ENCODE results near the gene GMDS.

Gene GMDS

DNA sequence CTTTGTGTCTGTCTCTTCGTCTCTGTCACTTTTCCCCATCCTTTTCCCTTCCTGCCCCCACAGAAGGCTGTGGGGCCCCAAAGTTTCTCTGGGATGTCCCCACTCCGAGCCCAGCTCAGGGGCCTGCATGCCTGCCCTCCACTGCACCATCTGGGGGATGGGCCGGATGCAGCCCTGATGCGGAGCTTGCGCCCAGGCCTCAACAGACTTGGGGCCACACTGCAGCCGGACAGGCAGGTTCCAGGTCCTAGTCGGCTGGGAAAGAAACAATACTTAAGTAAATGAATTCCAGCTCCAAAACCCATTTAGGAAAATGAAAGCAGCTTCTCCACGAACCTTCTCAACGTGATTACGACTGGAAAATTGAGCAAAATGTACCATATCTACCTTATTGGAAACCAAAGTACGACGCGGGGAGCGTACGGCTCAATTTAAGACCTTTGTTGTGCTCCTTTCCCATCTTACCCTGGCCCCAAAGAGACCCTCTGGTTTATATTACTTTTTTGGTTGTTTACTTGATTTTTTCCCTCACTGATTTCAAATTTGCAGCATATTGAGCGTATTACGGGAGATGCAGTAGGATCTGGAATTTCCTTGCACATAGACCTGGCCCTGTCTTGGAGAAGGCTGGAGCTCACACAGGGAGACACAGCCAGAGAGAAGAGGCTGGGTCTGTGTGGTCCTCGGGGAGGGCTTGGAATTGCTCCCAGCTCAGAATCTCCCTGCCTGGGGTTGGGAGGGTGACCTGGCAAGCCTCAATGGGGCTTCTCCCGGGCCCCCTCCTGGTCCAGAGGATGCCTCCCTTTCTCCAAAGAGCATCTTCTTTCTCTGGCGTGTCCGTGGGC, 627.7 kb downstream of the GMDS start:
- DNase-seq: no peak

DNA sequence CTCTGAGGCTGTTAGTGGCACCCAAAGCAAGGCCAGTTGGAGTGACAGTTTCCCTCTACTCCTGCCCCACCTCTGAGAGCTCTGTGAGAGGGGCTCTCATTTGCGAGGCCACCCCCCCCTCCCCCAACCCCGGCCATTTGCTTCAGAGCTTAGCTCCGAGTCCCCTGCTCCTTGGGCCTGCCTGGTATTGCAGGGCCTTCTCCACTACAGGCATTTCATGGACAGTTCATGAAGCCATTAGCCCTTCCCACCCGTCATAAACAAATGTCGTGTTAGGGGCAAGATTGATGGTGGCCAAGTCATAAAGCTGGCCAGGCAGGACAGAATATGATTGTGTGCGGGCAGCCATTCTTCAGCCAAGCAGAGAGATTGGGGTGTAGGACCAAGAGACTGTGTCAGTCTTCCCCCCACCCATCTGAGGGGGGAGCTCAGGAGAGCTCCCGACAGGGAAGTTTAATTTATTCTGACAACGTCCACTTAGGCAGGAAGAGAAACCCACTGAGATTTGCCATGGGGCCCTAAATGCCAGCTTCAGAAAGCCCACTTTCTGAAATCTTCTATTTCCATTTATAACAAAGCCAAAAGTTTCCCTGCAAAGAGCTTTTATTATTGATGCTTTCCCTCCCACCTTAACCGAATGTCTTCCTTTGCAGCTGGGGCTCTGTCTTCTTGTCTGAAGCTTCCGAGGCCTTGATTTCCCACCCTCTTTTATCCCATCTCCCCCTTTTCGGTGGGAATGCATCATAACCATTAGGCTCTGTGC, 628.5 kb downstream of the GMDS start:
- no peak for DNase-seq

DNA sequence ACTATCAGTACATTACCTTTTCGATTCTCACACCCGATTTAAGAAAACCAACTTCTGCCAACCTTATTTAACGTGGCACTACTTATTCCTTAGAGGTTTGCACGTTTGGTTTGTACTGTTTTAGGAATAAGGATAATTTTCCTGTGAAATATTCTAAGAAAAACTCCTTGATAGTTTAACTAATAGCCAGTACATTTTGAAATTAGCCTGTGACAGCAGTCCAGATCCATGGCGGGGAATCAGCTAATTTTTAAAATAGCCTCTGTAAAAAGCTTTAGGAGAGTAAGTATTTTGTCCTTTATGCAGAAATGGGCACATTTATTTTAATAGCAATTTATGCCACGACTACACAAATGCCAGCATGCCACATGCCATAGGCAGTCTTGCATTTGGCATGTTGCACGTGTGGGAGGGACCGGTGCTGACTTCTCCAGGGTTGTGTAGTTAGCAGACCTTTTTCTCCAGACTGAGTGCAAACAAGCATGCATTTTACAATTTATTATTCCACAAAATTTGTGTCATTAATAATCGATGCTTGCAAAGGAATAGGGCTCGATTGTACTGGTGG, 629.5 kb downstream of the GMDS start:
- DNase-seq: no peak

DNA sequence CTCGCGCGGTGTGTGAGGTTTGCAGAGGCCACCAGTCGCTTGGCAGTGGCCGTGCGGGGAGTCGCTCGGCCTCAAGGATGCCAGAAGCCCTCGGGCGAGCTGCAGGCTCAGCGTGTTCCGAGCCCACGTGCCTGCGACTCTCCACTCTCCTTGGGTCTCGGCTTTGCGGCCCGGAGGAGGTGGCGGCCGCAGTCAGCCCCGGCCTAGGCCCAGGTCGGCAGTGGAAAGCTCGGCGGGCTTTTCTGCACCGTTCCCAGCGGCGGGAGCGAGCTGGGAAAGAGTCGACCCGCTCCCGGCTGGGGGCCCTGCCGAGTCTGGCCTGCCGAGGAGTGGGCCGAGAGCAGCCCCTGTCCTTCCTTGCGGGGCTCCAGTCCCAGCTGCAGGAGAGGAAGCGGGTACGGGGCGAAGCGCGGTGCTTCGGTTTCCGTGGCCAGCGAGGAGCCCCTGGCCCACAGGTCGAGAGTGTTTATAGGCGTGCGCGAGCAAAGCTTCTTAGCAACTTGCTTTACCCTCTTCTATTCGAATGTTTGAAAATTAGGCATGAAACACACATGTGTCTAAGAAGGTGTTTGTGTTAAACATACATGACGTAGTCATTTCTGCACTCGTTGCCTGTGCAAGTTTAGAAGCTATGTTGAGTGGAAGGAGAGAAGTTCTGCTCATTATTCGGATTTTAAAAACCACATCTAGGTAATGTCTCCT, 630.1 kb downstream of the GMDS start:
- DNase-seq: no peak

DNA sequence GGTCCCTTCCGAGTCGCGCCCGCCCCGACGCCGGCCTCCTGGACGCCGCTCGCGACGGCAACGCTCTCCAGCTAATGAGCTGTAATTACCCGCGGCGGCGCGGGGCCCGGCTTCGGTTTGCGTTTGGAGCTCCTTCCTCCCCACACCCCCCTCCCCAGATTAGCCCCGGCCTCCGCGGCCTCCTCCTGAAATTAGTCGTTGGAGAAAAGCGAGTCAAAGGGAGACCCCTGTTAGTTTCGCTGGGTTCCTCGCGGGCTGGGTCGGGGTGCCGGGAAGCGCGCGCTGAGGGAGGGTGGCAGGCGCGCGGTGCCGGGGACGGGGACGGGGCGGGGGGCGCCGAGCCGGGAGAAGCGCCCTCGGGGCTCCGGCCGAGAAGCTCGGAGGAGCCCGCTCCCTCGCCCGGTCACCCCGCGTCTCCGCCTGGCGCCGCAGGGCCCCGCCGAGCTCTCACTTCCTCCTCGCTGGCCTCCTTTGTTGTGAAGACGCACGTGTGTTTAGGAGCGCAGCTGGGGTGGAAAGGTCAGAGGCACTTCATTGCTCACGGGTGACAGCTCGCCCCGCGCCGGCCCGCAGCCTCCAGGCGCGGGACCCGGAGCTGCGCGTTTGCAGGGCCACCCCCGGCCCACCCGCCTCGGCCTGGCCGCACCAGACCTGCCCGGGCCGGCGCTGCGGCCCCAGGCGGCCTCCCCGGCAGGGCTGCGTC, 630.8 kb downstream of the GMDS start:
- no peak for DNase-seq

DNA sequence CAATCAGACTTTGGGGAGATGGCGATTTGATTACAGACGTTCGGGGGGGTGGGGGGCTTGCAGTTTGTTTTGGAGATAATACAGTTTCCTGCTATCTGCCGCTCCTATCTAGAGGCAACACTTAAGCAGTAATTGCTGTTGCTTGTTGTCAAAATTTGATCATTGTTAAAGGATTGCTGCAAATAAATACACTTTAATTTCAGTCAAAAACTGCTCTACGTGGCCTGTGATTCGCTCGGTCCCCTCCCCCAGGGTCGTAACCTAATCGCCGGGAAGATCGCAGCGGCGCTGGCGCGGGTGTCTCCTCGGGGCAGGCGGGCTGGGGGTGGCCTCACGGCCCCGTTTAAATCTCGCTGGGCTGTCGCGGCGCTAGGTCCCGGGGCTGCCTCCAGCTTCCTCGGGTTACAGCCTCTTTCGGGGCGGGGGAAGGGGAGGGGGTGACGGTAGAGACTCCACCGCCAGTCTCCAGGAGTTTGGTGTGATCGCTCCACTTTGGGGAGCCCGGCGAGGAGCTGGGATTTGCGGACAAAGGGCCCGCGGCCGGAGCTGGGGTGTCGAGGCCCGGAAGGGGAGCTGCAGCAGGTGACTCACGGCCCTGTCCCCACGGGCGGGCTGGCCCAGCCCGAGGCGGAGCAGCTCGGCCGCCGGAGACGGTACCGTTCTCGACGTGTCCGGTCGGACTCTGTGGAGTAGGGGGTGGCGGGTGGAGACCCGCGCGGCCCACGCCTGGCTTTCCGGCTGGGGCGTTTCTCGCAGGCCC, 631.5 kb downstream of the GMDS start:
- DNase-seq: no peak

DNA sequence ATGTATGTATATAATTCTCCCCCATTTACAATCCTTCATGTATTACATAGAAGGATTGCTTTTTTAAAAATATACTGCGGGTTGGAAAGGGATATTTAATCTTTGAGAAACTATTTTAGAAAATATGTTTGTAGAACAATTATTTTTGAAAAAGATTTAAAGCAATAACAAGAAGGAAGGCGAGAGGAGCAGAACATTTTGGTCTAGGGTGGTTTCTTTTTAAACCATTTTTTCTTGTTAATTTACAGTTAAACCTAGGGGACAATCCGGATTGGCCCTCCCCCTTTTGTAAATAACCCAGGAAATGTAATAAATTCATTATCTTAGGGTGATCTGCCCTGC, 632.1 kb downstream of the GMDS start:
- DNase-seq: no peak

DNA sequence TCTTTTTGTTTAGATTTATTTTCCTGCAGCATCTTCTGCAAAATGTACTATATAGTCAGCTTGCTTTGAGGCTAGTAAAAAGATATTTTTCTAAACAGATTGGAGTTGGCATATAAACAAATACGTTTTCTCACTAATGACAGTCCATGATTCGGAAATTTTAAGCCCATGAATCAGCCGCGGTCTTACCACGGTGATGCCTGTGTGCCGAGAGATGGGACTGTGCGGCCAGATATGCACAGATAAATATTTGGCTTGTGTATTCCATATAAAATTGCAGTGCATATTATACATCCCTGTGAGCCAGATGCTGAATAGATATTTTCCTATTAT, 632.5 kb downstream of the GMDS start:
- DNase-seq: no peak

DNA sequence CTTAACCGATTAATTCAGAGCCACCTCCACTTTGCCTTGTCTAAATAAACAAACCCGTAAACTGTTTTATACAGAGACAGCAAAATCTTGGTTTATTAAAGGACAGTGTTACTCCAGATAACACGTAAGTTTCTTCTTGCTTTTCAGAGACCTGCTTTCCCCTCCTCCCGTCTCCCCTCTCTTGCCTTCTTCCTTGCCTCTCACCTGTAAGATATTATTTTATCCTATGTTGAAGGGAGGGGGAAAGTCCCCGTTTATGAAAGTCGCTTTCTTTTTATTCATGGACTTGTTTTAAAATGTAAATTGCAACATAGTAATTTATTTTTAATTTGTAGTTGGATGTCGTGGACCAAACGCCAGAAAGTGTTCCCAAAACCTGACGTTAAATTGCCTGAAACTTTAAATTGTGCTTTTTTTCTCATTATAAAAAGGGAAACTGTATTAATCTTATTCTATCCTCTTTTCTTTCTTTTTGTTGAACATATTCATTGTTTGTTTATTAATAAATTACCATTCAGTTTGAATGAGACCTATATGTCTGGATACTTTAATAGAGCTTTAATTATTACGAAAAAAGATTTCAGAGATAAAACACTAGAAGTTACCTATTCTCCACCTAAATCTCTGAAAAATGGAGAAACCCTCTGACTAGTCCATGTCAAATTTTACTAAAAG, 633.0 kb downstream of the GMDS start:
- no peak for DNase-seq

DNA sequence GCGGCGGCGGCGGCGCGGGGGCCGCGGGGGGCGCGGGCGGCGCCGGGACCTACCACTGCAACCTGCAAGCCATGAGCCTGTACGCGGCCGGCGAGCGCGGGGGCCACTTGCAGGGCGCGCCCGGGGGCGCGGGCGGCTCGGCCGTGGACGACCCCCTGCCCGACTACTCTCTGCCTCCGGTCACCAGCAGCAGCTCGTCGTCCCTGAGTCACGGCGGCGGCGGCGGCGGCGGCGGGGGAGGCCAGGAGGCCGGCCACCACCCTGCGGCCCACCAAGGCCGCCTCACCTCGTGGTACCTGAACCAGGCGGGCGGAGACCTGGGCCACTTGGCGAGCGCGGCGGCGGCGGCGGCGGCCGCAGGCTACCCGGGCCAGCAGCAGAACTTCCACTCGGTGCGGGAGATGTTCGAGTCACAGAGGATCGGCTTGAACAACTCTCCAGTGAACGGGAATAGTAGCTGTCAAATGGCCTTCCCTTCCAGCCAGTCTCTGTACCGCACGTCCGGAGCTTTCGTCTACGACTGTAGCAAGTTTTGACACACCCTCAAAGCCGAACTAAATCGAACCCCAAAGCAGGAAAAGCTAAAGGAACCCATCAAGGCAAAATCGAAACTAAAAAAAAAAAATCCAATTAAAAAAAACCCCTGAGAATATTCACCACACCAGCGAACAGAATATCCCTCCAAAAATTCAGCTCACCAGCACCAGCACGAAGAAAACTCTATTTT, 633.7 kb downstream of the GMDS start:
- no peak for DNase-seq

DNA sequence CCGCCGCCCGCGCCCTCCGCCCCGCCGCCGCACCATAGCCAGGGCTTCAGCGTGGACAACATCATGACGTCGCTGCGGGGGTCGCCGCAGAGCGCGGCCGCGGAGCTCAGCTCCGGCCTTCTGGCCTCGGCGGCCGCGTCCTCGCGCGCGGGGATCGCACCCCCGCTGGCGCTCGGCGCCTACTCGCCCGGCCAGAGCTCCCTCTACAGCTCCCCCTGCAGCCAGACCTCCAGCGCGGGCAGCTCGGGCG, 634.2 kb downstream of the GMDS start:
- no peak for DNase-seq

DNA sequence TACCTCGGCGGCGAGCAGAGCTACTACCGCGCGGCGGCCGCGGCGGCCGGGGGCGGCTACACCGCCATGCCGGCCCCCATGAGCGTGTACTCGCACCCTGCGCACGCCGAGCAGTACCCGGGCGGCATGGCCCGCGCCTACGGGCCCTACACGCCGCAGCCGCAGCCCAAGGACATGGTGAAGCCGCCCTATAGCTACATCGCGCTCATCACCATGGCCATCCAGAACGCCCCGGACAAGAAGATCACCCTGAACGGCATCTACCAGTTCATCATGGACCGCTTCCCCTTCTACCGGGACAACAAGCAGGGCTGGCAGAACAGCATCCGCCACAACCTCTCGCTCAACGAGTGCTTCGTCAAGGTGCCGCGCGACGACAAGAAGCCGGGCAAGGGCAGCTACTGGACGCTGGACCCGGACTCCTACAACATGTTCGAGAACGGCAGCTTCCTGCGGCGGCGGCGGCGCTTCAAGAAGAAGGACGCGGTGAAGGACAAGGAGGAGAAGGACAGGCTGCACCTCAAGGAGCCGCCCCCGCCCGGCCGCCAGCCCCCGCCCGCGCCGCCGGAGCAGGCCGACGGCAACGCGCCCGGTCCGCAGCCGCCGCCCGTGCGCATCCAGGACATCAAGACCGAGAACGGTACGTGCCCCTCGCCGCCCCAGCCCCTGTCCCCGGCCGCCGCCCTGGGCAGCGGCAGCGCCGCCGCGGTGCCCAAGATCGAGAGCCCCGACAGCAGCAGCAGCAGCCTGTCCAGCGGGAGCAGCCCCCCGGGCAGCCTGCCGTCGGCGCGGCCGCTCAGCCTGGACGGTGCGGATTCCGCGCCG, 634.7 kb downstream of the GMDS start:
- no peak for DNase-seq

DNA sequence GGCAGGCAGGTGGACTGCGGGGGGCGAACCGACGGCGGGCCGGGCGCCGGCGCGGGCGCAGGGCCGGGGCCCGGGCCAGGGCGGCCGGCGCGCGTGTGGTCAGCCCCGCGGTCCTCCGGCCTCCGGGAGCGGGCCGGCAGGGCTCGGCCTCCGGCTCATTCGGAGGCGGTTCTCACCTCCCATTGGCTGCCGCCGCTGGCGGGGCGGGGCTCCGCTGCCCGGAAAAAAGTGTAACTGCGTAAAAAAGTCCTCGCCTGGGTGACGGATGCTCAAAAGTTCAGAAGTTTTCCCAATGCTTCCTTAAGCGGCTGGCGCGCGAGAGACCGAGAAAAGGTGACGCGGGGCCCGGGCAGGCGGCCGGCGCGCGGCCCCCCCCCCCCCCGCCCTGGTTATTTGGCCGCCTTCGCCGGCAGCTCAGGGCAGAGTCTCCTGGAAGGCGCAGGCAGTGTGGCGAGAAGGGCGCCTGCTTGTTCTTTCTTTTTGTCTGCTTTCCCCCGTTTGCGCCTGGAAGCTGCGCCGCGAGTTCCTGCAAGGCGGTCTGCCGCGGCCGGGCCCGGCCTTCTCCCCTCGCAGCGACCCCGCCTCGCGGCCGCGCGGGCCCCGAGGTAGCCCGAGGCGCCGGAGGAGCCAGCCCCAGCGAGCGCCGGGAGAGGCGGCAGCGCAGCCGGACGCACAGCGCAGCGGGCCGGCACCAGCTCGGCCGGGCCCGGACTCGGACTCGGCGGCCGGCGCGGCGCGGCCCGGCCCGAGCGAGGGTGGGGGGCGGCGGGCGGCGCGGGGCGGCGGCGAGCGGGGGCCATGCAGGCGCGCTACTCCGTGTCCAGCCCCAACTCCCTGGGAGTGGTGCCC, 635.5 kb downstream of the GMDS start, which contains the start of gene FOXC1:
TSS of gene FOXC1 (plus strand) at position 268 of the 849 bp plus-strand sequence. CDS start at position 799, 531 bp downstream.
- peak; percentile 45 for DNase-seq

DNA sequence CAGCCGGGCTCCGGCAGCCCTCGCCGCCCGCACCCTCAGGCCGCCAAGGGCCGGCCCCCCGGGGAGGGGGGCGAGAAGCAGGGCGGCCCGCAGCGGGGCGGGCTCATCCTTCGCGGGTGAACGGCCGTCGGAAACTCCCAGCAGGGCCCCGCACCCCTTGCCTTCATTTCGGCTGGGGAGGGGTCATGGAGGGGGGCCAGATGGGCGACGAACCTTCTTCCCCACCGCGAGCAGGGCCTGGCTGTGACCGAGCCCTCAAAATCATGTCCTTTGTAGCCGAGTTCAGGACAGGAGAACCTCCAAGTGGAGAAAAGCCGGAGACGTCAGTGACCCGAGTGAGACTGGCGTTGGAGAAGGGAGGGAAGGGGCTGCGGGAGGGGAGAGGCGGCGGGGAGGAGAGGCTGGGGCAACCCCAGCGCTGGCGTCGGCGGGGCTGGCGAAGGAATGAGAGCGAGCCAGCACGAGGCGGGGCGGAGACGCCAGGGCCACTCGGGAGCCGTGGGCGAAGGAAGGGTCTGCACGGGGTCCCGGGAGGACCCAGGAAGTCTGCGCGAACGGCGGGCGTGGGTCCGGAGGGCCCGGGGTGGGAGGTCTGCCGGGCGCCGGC, 636.3 kb downstream of the GMDS start:
- DNase-seq: peak; percentile 45

DNA sequence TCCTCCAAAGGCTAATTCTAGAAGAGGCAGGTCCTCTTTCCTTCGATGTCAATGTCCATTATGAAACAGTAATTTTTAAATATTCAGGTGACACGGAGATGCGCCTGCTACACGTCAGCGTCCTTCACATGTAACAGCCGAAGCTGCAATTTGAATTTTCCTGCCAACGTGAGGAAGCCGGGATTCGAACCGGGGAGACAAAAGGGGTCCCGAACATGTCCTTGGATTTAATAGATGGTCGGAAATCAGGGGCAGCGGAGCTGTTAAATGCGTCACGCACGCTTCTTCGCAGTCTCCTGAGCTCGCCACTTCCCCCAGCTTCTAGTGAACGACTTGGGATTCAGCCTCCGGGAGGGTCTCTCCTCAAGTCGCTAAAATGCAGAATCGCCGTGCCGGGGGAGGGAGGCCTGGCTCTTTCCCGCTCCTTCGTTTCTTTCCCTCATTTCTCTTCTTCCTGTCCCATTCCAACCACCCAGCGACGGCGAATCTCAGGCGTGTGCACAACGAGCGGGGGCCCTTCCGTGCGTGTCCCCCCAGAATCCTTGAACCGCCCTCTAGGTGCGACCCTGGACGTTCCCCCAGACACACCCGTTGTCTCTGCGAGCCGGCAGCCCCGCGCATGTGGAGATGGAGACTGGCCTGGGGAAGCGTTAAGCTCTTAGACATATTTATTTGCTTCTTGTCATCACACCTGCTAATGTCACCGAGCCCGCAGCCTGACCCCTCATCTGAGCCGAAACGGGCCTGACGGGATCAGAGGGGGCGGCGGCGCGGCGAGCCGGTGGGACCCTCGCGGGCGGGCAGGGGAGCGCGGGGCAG, 637.0 kb downstream of the GMDS start:
- no peak for DNase-seq

DNA sequence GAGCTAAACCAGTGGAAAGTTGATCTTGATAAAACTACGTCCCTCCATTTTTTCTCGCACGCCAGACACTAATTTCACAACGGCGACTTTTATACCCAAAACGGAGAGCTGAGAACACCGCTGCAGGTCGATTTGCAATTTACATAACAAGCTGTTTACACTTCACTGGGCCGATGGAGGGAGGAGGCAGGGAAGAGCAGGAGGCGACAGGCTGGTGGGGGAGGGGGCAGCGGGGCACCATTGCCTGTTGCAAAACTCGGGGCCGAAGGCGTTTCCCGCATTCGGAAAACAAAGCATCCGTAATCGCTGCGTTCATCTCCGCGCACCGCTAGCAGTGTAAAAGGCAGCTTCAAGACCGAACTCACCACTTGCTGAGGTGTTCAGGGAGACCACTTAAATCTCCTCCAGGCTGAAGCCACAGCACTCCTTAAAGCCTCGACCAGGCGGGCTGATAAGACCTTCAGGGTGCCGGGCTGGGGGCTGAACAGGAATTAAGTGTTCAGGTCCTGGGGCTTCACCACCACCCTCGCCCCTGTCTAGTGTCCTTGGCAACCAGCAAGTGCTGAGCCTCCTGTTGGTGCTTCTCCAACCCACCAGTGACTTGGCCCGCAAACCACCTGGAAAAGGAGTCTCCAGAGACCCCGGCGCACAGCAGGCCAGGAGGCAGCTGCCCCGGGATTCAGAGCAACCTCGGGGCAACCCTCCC, 637.7 kb downstream of the GMDS start:
- peak; percentile 26 for DNase-seq
